OCI-LY1 (cell line): ENCODE results near the gene ITSN1.

Experiments used
- EZH2 ChIP-seq: fragments of 200-600 bp; sonication (generic), shearing (Covaris generic); IDR thresholded peaks from 2 replicates; pipeline ENCODE4 v1.8.0; 2017; ENCODE audit warnings: borderline replicate concordance, mixed run types, mild to moderate bottlenecking, antibody characterized with exemption, low read length, moderate library complexity, mixed read lengths
- TF ChIP-seq, protein P1 (sequence below): fragments of 200-600 bp; sonication (generic), shearing (Covaris generic); IDR thresholded peaks from 2 replicates; pipeline ENCODE4 v1.5.1; 2017; ENCODE audit warnings: mild to moderate bottlenecking, antibody characterized with exemption, low read length, moderate library complexity, mixed read lengths

DNA sequence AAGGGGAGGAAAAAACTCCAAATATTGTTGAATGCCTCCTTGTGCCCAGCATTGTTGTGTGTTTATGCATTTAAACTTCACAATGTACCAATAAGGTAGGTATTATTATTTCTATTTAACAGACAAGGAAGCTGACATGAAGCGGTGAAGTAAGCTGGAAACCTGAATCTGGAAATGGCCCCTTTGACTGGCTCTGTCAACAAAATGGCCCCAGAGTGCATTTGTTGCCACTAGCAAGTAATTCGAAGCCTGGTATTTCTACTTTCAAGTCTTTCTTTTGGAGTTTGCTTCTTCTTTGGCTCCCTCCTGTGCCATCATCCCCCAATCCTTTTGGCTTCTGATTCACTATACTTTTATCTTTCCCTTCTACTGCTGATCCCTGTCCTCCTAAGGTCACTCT is 23.9 kb upstream of the ITSN1 start:
- TF ChIP-seq, protein P1, sequence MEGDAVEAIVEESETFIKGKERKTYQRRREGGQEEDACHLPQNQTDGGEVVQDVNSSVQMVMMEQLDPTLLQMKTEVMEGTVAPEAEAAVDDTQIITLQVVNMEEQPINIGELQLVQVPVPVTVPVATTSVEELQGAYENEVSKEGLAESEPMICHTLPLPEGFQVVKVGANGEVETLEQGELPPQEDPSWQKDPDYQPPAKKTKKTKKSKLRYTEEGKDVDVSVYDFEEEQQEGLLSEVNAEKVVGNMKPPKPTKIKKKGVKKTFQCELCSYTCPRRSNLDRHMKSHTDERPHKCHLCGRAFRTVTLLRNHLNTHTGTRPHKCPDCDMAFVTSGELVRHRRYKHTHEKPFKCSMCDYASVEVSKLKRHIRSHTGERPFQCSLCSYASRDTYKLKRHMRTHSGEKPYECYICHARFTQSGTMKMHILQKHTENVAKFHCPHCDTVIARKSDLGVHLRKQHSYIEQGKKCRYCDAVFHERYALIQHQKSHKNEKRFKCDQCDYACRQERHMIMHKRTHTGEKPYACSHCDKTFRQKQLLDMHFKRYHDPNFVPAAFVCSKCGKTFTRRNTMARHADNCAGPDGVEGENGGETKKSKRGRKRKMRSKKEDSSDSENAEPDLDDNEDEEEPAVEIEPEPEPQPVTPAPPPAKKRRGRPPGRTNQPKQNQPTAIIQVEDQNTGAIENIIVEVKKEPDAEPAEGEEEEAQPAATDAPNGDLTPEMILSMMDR: no peak
- TF ChIP-seq EZH2: no peak
